Hepatocyte (in vitro differentiated cells): ENCODE data around the gene GUCY2D.

ENCODE experiments used
- EZH2phosphoT487 ChIP-seq: fragments of 200-600 bp; sonication (generic); IDR thresholded peaks from one replicate; pipeline ENCODE4 v1.6.1; 2018; ENCODE audit warnings: antibody characterized with exemption, mild to moderate bottlenecking, low read depth, moderate library complexity; ENCODE audit not compliant: unreplicated experiment, severe bottlenecking
- TF ChIP-seq, protein P1 (sequence below): fragments of 200-600 bp; sonication (generic); IDR thresholded peaks from 2 replicates; pipeline ENCODE4 v1.5.1; 2016; ENCODE audit warnings: antibody characterized with exemption, mild to moderate bottlenecking; ENCODE audit not compliant: poor library complexity

- TF ChIP-seq, protein P1, sequence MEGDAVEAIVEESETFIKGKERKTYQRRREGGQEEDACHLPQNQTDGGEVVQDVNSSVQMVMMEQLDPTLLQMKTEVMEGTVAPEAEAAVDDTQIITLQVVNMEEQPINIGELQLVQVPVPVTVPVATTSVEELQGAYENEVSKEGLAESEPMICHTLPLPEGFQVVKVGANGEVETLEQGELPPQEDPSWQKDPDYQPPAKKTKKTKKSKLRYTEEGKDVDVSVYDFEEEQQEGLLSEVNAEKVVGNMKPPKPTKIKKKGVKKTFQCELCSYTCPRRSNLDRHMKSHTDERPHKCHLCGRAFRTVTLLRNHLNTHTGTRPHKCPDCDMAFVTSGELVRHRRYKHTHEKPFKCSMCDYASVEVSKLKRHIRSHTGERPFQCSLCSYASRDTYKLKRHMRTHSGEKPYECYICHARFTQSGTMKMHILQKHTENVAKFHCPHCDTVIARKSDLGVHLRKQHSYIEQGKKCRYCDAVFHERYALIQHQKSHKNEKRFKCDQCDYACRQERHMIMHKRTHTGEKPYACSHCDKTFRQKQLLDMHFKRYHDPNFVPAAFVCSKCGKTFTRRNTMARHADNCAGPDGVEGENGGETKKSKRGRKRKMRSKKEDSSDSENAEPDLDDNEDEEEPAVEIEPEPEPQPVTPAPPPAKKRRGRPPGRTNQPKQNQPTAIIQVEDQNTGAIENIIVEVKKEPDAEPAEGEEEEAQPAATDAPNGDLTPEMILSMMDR = no peak
- no peak for TF ChIP-seq EZH2phosphoT487
These were observed 5.4 kb downstream of the GUCY2D start for GRCh38 chr17:8007836-8008235.
